HG03060 (cell line): Measurements from ENCODE around the gene RAB17.

ENCODE experiments used
- ATAC-seq: cut with Tn5 transposase; IDR thresholded peaks from one replicate; pipeline ENCODE4 v1.9.1; 2021; ENCODE audit warnings: low read depth, moderate number of reproducible peaks; ENCODE audit not compliant: unreplicated experiment

Gene RAB17

DNA sequence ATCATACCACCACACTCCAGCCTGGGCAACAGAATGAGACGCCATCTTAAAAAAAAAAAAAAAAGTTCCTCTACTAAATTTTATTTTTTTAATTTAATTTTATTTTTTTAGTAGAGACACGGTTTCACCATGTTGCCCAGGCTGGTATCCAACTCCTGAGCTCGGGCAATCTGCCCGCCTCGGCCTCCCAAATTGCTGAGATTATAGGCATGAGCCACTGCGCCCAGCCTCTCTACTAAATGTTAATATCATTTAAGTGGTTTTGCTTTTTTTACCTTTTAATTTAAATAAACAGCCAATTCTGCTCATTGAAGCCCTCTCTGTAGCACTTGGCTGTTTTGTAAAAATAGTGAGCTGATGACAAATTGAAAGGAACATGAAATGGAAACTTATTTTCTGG lies 9.2 kb downstream of the RAB17 start:
- ATAC-seq, result no peak

DNA sequence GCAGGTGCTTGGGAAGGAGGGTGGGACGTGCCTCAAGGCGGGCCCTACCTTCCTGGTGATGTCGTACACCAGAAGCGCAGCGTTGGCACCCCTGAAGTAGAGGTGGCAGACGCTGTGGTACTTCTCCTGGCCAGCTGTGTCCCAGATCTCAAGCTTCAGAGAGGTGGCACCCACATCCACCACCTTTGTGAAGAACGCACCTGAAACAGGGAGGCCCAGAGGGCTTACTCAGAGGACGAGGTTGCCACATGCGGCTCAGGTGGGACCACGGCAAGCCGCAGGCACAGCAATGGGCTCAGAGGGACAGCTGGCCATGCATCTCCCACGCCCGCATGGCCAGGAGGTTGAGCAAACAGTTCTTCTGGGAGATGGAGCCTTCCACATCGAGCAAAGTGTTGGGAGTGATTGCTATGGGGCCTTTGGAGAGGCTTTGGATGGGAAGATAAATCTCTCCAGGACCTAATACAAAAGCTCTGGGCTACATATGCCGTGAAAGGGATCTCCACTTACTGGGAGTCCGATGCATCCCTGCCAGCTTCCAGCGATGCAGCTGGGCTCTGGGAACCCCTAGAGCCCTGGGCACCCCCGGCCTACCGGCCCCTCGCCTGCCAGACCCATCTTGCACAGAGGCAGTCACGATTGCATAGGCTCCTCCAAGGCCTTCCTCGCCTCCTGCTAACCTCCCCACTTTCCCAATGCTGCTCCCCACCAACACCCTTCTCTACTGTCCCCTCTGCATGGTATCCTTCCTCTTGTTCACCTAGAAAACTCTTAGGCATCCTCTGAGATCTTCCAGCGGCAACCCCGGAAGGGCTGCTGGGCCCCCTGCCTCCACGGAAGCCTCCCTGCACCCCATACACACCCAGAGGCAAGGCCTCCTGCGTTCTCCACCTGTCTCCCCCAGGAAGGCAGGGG lies 12.3 kb downstream of the RAB17 start:
- ATAC-seq, result no peak

DNA sequence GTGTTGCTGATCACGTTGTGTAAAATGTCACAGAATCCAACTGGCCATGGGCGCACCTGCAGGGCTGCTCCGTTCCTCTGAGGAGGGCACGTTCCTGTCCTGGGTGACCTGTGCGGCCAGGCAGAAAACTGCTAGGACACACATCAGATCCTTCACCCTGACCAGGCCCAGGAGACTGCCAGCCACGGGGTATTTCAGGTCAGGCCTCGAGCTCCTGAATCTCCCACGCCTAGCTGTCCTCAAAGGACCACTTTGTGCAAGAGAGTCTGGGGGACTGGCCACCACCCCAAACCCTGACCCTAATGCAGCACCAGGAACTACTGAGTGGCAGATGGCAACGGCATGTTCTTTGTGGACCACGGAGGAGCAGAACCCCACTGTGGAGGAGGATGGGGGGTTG lies 13.1 kb downstream of the RAB17 start:
- no peak for ATAC-seq

DNA sequence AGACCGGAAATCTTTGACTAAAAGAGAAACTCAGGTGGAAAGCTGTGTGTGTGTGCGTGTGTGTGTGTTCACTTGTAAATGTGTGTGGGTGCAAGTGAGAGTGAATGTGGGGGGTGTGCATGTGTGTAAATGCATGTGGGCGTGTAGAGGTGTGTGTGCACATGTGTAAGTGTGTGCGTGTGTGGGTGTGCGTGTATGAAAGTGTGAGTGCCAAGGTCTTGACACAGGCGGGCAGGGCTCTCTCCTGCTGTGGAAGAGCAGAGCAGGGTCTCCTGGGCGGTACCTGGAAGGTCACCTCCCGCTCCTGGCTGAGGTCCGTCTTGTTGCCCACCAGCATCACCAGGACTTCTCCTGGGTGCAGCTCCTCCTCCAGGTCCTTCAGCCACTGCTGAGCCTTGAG lies 13.6 kb downstream of the RAB17 start:
- ATAC-seq, result no peak

DNA sequence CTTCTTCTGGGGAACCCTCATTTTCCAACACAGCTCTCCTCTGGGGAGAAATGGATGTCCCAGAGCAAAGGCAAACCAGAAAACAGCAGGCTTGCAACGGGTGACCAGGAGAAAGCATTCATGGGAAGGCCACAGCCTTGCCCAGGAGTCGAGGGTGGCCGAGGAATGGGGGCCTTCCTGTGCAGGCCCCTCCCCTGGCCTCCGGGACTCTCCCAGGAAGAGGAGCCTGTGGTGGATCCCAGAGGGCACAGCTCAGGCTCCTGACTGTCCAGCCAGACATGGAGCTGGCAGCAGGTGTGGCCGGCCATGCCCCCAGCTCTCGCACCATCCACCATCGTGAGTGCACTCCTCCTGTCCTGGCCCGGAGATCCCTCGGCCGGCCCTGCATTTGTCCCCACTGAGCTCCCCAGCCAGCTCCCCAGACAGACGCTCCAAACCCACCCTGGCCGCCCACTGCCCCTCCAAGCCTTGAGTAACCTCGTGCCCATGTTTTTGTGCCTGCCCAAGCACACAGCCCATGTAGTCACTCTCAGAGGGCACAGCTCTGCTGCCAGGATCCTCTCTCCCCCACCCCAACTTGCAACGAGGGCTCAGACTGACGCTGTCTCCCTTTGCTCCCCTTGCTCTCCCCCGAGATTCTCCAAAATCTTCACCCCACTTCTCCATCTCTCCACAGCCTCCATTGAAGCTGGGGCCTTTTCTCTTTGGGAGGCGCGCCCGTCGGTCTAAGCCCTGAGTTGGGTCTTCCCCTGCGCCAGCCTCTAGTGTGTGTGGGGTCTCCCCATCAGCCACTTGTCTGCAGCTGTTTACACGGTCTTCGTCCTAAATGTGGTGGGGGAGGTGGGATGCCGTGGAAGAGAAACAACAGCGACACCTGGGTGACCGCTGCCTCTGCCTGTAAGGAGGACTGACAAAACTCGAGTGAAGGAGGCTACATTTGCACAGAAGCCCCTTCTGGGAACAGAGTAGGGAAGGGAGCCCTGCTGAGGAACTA lies 14.4 kb downstream of the RAB17 start:
- no peak for ATAC-seq

DNA sequence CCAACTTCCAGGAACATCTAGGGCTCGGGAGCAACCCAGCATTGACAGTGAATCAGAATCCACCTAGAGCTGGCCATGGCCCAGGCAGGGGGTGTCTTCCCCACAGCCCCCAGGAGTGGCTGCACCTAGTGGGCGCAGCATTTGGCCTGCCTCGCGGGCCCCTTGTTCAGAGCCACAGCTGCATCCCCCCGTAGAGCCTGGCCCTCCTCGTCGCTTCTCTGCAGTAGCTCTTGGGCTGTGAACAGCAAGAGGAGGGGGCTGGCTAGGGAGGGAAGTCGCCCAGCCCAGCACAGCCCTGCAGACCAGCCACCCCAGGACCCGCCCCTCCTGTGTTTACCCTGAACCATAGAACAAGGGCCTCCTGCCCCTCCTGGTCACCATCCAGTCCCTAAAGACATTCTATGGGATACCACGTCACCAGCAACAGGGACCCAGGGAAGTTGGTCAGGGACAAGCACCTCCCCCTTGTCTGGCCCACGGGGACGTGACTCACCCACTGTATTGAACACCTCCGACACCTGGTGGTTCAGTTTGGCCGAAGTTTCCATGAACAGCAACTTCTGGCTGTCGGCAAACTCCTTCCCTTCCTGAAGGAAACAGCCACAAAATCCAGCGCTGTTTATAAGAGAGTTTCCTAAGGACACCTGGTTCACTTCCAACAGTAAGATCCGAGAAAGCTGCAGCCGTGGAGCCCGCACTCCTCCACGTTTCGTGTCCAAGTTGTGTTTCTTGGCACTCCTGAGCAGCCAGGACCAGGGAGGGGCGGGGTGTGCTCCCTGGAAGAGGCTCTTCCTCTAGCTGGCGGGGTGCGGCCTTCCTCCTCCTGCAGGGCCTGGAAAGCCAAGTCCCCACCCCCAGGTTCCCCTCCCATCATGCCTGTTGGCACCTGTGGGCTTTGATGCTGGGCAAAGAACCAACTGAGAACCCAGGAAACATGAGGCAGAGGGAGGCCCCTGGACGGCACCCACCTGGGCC lies 15.4 kb downstream of the RAB17 start:
- ATAC-seq, result no peak

DNA sequence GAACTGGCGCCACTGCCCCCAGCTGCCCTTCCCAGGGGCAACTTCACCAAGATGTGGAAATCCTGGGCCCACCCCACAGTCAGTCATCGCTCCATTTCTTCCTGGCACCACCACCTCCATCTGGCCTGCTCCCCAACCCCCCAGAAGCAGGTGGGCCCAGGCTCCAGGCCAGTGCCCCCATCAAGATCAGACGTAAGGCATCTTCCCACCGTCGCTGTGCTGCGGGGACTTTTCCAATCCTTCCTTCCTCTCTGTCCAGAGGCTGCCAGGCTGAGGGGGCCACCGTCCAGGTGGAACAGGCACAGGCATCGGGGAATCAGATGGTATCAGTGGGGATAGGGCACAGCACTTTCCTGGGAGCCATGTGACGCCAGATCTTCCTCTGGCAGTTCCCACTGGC lies 16.1 kb downstream of the RAB17 start:
- no peak for ATAC-seq

DNA sequence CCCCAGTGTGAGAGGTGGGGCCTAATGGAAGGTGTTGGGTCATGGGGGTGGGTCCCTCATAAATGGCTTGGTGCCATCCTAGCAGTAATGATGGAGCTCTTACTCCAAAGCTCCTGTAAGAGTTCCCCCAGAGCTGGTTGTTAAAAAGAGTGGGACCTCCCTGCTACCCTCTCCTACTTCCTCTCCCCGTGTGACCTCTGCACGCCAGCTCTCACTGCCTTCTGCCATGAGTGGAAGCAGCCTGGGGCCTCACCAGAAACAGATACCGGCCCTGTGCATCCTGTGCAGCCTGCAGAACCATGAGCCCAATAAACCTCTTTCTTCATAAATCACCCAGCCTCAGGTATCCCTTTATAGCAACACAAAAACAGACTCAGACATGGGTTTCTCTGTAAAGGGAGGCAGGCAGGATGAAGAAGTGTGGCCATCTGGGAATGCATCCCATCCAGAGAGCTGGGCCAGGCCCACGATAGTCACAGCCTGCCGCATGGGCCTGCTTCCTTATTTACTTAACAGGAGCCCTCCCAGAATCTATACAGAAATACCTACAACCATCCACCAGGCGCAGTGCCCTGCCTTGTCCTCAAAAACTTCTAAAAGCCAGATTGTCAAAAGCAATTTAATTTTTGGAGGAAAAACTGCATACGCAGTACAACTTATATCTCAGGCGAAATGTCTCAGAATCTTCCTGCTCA lies 16.7 kb downstream of the RAB17 start:
- ATAC-seq, result no peak

DNA sequence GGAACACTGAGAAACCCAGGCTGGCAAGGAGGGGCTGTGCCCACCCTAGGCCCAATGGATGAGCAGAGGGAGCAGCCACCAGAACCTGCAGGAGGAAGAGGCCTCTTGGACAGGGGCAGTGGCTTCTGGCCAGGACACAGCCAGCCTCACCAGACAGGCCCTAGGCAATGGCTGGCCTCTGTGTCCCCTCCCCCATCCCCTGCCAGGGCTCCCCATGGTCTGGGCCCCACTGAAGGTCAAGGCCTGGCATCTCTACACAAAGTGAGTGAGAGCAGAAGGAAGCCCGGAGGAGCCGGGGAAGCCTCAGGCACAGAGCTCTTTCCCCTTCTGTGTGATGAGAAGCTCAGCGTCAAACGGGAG lies 17.8 kb downstream of the RAB17 start:
- no peak for ATAC-seq

DNA sequence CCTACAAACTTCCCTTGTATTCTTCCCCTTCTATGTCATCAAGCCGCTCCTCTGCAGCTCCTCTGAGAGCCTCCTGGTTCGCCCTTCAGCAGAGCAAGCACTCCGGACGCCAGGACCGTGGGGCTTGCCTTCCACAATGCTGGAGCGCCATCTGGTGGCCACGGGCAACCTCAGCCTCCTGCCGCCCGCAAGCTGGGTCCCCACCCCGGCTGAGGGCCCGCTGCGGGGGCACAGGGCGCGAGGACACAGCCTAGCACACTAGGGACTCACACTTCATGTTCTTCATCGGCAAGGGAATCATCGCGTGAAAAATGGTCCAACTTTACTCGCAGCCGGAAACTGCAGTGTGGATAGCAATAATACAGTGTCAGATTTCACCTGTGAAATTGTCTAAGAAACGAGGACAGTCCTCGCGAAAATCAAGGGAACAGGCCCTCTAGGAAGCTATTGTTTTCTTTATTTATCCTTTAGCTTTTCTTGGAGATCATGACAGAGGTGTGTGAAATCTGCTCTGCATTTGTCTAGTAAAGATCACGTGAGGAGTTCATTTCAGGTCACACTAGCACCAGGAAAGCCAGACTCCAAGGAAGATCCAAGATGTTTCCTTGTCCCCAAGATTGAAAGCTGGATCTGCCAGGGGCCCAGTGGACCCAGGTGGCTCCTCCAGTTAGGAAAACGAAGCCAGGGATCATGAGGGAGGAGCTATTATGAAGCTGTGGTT lies 18.4 kb downstream of the RAB17 start:
- ATAC-seq, result peak; percentile 47

DNA sequence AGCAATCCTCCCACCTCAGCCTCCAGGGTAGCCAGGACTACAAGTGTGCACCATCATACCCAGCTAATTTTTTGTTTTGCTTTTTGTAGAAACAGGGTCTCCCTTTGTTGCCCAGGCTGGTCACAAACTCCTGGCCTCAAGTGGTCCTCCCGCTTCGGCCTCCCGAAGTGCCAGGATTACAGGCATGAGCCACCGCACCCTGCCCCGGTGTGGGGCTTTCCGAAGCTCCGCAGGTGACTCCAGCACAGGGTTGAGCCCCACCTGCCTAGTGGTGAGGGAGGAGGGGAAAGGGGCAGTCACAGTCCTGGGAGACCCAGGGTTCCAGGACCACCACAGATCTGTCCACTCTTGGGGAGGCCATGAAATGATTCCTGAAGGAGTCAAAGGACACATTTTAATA lies 19.0 kb downstream of the RAB17 start:
- no peak for ATAC-seq

DNA sequence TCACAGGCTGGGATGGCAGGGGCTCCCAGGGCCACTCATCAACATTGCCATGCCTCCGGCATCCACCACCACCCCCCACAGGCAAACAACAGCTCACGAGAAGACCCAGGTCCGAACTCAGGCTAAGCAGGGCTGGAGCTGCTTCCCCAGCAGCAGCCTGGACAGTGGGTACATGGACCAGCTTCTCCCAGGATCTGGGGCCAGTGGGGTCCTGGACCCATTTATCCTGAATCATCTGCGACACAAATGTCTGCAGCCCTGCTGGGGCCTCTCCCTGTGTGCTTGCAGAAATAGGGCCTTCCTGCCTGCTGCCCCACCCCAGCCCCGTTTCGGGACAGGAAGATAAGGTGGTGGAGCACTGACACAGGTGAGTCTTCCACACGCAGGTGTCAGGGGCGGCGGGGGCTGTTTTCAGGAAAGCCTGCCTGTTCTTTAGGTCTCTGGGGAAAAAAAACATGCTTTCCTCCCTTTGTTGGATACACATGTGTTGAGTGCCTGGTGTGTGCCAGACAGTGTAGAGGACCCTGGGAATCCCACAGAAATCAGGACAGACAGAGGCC lies 19.7 kb downstream of the RAB17 start:
- ATAC-seq, result no peak

DNA sequence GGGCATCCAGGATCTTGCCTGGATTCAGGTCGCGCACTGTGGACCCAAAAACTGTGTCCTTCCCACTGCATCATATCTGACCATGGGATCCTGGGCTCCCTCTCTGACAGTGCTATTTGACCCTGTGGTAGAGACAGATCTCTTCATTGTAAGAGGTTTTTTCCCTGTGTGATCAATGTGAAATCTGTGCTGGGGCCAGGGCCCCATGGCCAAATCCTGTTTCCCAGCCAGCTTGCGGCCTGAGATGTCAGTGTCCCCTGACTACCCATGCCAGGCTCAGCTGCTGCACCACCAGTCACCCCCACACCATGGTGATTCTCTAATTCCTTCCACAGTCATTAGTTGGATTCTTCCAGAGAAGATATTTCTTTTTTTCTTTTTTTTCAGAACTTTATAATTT lies 20.6 kb downstream of the RAB17 start:
- no peak for ATAC-seq

DNA sequence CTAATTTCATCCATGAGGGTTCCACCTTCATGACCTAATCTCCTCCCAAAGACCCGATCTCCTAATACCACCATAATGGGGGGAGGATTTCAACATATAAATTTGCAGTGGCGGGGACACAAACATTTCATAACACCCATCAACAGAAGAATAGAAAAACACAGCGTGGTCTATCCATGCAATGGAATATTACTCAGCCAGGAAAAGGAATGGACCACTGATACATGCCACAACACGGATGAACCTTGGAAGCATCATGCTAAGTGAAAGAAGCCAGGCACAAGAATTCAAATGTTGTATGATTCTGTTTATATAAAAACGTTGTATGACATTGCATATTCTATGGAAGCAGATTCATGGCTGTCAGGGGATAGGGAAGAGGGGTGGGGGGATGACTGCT lies 21.5 kb downstream of the RAB17 start:
- ATAC-seq, result no peak

DNA sequence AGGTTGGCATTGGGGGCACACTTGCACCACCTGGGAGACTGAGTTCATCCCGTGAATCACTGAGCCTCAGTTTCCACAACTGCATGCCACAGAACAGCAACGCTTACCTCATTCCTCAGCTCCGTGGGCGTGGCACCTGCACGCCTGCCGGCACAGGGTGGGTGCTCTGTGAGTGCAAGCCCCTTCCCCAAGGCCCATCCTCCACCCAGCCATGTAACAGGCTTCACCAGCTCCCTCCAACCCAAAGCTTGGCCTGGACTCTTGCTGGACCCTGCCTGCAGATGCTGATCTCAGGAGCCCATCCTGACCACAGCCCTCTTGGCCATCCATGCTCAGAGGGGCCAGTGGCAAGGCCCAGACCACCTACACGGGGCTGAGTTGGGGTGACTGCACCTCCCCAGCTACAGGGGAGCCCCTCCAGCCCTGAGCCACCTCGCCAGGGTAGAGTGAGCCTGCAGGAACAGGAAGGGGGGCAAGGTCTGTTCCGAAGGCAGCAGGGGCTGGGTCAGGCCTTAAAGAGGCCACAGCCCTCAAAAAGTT lies 22.3 kb downstream of the RAB17 start:
- no peak for ATAC-seq

DNA sequence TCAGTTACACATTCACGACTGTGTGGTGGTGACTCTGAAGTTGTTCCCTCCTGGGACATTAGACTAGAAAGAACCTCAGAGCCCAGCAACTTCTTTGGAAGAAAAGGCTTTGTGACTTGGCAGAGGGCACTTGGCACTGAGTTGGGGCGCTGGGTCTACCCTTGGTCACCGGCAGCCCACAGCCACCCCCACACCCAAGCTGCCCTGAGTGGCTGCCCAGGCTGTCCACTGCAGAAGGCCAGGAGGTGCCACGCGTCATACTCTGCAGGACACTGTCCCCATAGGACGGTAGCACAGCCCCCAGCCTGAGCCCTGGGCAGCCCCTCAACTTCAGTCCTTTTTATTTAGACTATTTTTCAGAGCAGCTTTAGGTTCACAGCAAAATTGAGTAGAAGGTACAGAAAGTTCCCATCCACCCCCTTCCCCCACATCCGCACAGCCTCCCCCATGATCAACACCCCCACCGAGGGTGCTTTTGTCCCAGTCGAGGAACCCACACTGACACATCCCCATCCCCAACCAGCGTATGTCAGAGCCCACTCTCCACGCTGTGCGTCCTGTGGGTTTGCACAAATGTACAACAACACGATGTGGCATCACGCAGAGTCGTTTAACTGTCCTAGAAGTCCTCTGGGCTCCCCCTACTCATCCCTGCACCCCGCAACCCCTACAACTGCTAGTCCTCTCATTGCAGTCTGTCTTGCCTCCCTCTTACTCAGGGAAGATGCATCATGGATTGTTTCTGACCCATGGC lies 23.1 kb downstream of the RAB17 start:
- ATAC-seq, result no peak

DNA sequence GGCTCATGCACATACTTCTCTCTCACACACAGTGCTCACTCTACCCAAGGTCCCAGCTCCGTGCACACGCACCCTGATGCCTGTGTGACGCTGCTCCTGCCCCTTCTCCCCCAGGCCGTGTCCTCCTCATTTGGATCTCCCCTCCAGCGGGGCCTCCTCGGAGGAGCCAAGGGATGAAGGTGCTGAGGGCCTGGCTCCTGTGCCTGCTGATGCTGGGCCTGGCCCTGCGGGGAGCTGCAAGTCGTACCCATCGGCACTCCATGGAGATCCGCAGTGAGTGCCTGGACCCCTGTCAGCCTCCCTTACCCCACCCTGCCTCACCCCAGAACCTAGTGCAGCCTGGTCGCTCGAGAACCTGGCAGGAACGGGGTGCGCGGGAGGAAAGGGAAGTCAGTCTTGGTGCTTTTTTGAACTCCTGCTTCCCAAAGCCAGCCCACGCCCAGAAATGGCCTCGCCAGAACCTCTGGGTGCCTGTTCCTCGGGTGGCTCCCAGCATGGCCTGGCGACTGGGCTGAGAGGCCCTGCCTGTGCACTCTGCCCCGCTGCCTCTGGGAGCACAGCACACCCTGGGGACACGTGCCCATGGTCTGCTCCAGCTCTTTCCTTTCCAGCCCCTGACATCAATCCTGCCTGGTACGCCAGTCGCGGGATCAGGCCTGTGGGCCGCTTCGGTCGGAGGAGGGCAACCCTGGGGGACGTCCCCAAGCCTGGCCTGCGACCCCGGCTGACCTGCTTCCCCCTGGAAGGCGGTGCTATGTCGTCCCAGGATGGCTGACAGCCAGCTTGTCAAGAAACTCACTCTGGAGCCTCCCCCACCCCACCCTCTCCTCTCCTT lies 23.9 kb downstream of the RAB17 start, which contains the start of gene PRLH:
Gene PRLH (plus strand): TSS at position 174 of the 835 bp plus-strand sequence. CDS start 0 bp downstream, at position 174.
- ATAC-seq, result no peak
